PC-9 (cell line): ENCODE results near the gene DBN1. TPM values are rescaled to one million over a fixed set of nuclear protein-coding genes. Genes with fewer than 3 reads are reported as not detected.

Experiments
- BruUV-seq: library from RNA; stranded (reverse); fragments of 400-500 nt; replicated peaks from 2 replicates; lab custom pipeline; 2021; lab: Mats Ljungman, UMichigan
- CTCF ChIA-PET: fragments of 300-600 bp; sonication (Branson Sonifier 250); formaldehyde crosslinking; loops from one replicate; lab custom pipeline; 2022; ENCODE audit warnings: antibody characterized with exemption; lab: Charles Lee
- POLR2A ChIA-PET: fragments of 300-600 bp; sonication (Branson Sonifier 250); formaldehyde crosslinking; loops from one replicate; lab custom pipeline; 2022; ENCODE audit warnings: antibody characterized with exemption; ENCODE audit not compliant: unreplicated experiment; lab: Charles Lee
- DNase-seq, 2 experiments: peaks; one replicate each; pipeline versions ENCODE4 v3.0.0 to v3.0.0-alpha.2; 2015 to 2022; ENCODE audit warnings: mixed read lengths in 1 of 2
- H2AFZ ChIP-seq: fragments of 200-600 bp; sonication (generic); 2 replicates; pipeline ENCODE4 v1.8.1; 2017; ENCODE audit warnings: antibody characterized with exemption
- H3F3A ChIP-seq: fragments of 200-600 bp; sonication (generic); 2 replicates; pipeline ENCODE4 v1.8.1; 2017; ENCODE audit warnings: antibody characterized with exemption, mild to moderate bottlenecking, low read depth; ENCODE audit not compliant: insufficient read depth
- H3K27ac ChIP-seq: fragments of 200-600 bp; sonication (generic); 2 replicates; pipeline ENCODE4 v1.6.1; 2016; ENCODE audit warnings: mixed run types
- H3K27me3 ChIP-seq: fragments of 200-600 bp; sonication (generic); 2 replicates; pipeline ENCODE4 v1.6.1; 2016; ENCODE audit warnings: low read depth, mixed run types; ENCODE audit not compliant: insufficient read depth
- H3K36me3 ChIP-seq: fragments of 200-600 bp; sonication (generic); 2 replicates; pipeline ENCODE4 v1.6.1; 2016; ENCODE audit warnings: low read depth, mixed run types
- H3K4me1 ChIP-seq: fragments of 200-600 bp; sonication (generic); replicated peaks from 2 replicates; pipeline ENCODE4 v1.6.1; 2016; ENCODE audit warnings: mixed run types; ENCODE audit not compliant: insufficient read depth
- H3K4me2 ChIP-seq: fragments of 200-600 bp; sonication (generic); 2 replicates; pipeline ENCODE4 v1.6.1; 2017; ENCODE audit warnings: mixed run types
- H3K4me3 ChIP-seq: fragments of 200-600 bp; sonication (generic); 2 replicates; pipeline ENCODE4 v1.6.1; 2016; ENCODE audit warnings: mixed run types
- H3K79me2 ChIP-seq: fragments of 200-600 bp; sonication (generic); 2 replicates; pipeline ENCODE4 v1.6.1; 2017; ENCODE audit warnings: low read depth, mixed run types
- H3K9me2 ChIP-seq: fragments of 200-600 bp; sonication (generic); 2 replicates; pipeline ENCODE4 v1.8.1; 2017; ENCODE audit warnings: mild to moderate bottlenecking; ENCODE audit not compliant: insufficient read depth
- H3K9me3 ChIP-seq: fragments of 200-600 bp; sonication (generic); 2 replicates; pipeline ENCODE4 v1.8.1; 2016; ENCODE audit warnings: low read depth; ENCODE audit not compliant: insufficient read depth
- H4K20me1 ChIP-seq: fragments of 200-600 bp; sonication (generic); 2 replicates; pipeline ENCODE4 v1.8.1; 2017; ENCODE audit not compliant: insufficient read depth
- EZH2 ChIP-seq: fragments of 200-600 bp; sonication (generic); IDR thresholded peaks from 2 replicates; pipeline ENCODE4 v1.8.0; 2017; ENCODE audit warnings: antibody characterized with exemption, low read depth
- intact Hi-C: fragments of 100-400 bp; cut with micrococcal nuclease; formaldehyde crosslinking; loops from one replicate; pipeline ENCODE4 v1.10.0; 2022; ENCODE audit not compliant: unreplicated experiment
- total RNA-seq: library from RNA; stranded (reverse); gene quantifications from 2 replicates; pipeline ENCODE4 v1.2.3, GENCODE V29; 2021
- TF ChIP-seq, protein P1 (sequence below): fragments of 200-600 bp; sonication (generic); conservative IDR thresholded peaks from 2 replicates; pipeline ENCODE4 v1.6.1; 2017; ENCODE audit warnings: mixed run types, antibody characterized with exemption, mild to moderate bottlenecking, moderate library complexity

Gene DBN1
- total RNA-seq, 1 experiment from 2014 or later: 144 TPM

- no TSS peak for BruUV-seq
Observed at GRCh38 chr5:177491429-177491945, 18.1 kb upstream of the DBN1 start.

GRCh38 chr5:177490992-177491391, 17.6 kb upstream of the DBN1 start:
- intact Hi-C loops: no loop called here

More at GRCh38 chr5:177491429-177491945, 18.1 kb upstream of the DBN1 start:
- Histone ChIP-seq H3K79me2 (peaks cover 36% of the 10 kb centered on the region), H3K36me3 (peaks cover 4% of the 10 kb centered on the region; the same call in 1 of the 2 replicates), H3K4me1 (peaks cover 35% of the 10 kb centered on the region), H3F3A (peaks cover 37% of the 10 kb centered on the region; the same call in 1 of the 2 replicates), H3K27ac (no peak overlapping the region), H3K4me2 (no peak overlapping the region), H2AFZ (no peak overlapping the region), H3K27me3 (no peaks in the 10 kb centered on the region), H3K9me3 (no peaks in the 10 kb centered on the region), H4K20me1 (no peaks in the 10 kb centered on the region), H3K9me2 (no peaks in the 10 kb centered on the region), H3K4me3 (no peak overlapping the region)
- intact Hi-C loops: no loop called here
- TF ChIP-seq, protein P1, sequence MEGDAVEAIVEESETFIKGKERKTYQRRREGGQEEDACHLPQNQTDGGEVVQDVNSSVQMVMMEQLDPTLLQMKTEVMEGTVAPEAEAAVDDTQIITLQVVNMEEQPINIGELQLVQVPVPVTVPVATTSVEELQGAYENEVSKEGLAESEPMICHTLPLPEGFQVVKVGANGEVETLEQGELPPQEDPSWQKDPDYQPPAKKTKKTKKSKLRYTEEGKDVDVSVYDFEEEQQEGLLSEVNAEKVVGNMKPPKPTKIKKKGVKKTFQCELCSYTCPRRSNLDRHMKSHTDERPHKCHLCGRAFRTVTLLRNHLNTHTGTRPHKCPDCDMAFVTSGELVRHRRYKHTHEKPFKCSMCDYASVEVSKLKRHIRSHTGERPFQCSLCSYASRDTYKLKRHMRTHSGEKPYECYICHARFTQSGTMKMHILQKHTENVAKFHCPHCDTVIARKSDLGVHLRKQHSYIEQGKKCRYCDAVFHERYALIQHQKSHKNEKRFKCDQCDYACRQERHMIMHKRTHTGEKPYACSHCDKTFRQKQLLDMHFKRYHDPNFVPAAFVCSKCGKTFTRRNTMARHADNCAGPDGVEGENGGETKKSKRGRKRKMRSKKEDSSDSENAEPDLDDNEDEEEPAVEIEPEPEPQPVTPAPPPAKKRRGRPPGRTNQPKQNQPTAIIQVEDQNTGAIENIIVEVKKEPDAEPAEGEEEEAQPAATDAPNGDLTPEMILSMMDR: peak; percentile 45; the same call in 1 of the 2 replicates
- no peak for TF ChIP-seq EZH2
- ChIA-PET CTCF (no interaction called here), POLR2A (no interaction called here)
- DNase-seq: no peak

DNA sequence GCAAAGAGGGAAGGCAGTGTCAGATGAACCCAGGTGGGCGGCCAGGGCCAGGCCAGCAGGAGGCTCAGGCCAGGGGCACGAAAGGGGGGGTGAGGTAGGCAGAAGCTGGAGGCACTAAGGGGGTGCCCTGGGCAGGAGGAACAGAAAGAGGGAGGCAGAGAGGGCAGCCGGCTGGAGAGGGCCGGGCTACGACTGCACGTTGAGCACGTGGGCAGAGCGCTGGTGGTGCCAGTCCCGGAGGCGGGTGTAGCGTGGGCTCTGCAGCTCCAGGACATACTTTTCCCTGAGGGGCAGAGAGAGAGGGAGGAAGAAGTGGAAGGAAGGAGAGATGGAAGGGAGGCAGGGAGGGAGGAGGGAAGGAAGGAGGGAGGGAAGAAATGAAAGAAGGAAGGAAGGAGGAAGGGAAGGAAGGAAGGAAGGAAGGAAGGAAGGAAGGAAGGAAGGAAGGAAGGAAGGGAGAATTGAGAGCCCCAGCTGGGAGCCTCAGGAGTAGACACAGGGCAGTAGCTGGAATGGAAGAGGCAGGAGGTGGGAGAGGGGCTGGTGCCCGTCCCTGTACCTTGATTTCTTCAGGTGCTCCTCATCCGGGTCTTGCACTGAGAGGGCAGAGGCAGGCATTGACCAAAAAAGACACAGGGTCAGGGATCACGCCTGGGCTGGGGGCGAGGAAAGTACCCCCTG, 17.0 kb upstream of the DBN1 start:
- intact Hi-C loops: no loop called here
- Histone ChIP-seq H3K36me3 (peaks cover 4% of the 10 kb centered on the region; the same call in 1 of the 2 replicates), H3K4me3 (no peak overlapping the region), H3K27ac (no peak overlapping the region), H3K4me2 (no peak overlapping the region), H3F3A (peaks cover 32% of the 10 kb centered on the region; the same call in 1 of the 2 replicates), H4K20me1 (no peaks in the 10 kb centered on the region), H3K9me2 (no peaks in the 10 kb centered on the region), H3K27me3 (no peaks in the 10 kb centered on the region), H3K79me2 (peaks cover 27% of the 10 kb centered on the region), H3K4me1 (peaks cover 26% of the 10 kb centered on the region), H3K9me3 (no peaks in the 10 kb centered on the region), H2AFZ (no peak overlapping the region)
- CTCF ChIA-PET: no interaction called here
- TF ChIP-seq, protein P1: no peak
- no peak for TF ChIP-seq EZH2
- DNase-seq: no peak
- POLR2A ChIA-PET: no interaction called here
- no TSS peak for BruUV-seq

More at GRCh38 chr5:177490992-177491391, 17.6 kb upstream of the DBN1 start:
- DNase-seq: no peak
- no peak overlapping the region for H2AFZ ChIP-seq
- H4K20me1 ChIP-seq: no peaks in the 10 kb centered on the region
- peaks cover 4% of the 10 kb centered on the region; the same call in 1 of the 2 replicates for H3K36me3 ChIP-seq
- ChIA-PET CTCF (no interaction called here), POLR2A (no interaction called here)
- no TSS peak for BruUV-seq
- no peaks in the 10 kb centered on the region for H3K9me2 ChIP-seq
- peaks cover 32% of the 10 kb centered on the region for H3K4me1 ChIP-seq
- no peak for TF ChIP-seq EZH2
- TF ChIP-seq, protein P1: no peak
- H3K79me2 ChIP-seq: peaks cover 33% of the 10 kb centered on the region
- H3K27me3 ChIP-seq: no peaks in the 10 kb centered on the region
- H3K4me3 ChIP-seq: no peak overlapping the region
- no peak overlapping the region for H3K4me2 ChIP-seq
- H3K27ac ChIP-seq: no peak overlapping the region
- H3K9me3 ChIP-seq: no peaks in the 10 kb centered on the region
- H3F3A ChIP-seq: peaks cover 37% of the 10 kb centered on the region; the same call in 1 of the 2 replicates
